KOPT-K1 (cell line): ENCODE results near the gene DCBLD2.
"Not testable (repeated sequence)": the region's sequence is repeated elsewhere in the genome, so short reads cannot be mapped to it uniquely, and the experiment has no call there.

Experiments used
- H3K27ac ChIP-seq: fragments of 200-600 bp; sonication (generic); 2 replicates; pipeline ENCODE4 v1.5.1; 2016; ENCODE audit warnings: antibody characterized with exemption, mild to moderate bottlenecking, low read depth, low read length; ENCODE audit not compliant: poor library complexity, severe bottlenecking
- H3K36me3 ChIP-seq: fragments of 200-600 bp; sonication (generic); 2 replicates; pipeline ENCODE4 v1.5.1; 2017; ENCODE audit warnings: antibody characterized with exemption, mild to moderate bottlenecking, low read length, moderate library complexity; ENCODE audit not compliant: insufficient read depth
- H3K9me3 ChIP-seq: fragments of 200-600 bp; sonication (generic); 2 replicates; pipeline ENCODE4 v1.5.1; 2017; ENCODE audit warnings: antibody characterized with exemption, low read length, mild to moderate bottlenecking; ENCODE audit not compliant: insufficient read depth, poor library complexity, severe bottlenecking

DCBLD2 gene

DNA sequence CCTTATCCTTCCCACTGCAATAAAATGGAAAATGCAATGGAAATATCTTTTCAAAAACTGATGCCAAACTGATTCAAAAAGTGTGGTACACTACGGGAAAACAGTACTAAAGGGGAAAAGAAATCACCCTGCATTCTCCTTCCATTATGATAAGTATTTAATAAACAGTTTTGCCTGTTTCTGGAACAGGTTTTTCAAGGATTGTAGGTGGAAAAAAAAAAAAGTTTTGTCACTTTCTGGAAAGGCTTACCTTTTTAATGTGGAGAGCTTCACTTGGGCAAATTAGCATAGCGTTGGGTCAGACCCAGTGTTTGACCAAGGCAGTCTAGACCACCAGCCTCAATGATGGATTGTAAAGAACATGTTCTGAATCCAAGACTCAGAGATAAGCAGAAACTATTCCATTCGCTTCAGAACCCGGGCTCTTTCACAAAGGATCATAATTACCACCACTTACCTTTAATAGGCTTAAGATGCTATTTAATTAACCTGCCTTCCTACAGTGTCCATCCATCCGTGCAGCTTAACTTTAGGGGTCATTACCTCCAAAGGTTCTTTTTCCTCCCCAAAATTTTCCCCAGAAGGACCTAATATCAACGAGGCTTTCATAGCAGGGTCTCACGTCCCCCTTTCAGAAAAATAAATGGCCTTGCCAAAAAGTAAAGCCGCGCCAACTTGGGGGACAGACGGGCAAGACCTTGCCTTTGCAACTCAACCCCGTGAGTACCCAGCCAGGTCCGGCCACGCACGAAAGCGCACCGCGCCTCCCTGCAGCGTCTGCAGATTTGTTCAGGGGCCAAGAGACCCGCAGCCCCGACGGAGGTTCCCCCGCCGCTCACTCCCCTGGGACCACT, 1.0 kb downstream of the DCBLD2 start:
- Histone ChIP-seq H3K9me3 (no peaks in the 10 kb centered on the region), H3K36me3 (no peaks in the 10 kb centered on the region), H3K27ac (peak overlapping the region; percentile 59)

DNA sequence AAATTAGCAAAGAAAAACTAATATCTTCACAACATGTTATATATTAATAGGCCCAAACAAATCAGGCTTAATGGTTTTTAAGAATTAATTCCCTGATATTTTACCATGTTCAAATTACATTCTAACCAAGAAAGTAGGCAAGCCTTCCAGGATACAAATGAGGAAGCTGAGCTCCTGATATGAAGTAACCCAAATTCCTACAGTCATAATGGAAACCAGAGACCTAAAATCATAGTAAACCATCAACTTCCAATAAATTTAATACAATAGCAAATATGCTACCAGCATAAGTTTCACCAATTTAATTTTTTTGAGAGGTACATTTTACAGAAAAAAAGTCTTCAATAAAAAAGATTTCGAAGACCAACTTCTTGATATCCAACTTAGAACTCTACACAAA, 3.8 kb downstream of the DCBLD2 start:
- no peaks in the 10 kb centered on the region for H3K36me3 ChIP-seq
- no peaks in the 10 kb centered on the region for H3K9me3 ChIP-seq
- no peak overlapping the region for H3K27ac ChIP-seq

DNA sequence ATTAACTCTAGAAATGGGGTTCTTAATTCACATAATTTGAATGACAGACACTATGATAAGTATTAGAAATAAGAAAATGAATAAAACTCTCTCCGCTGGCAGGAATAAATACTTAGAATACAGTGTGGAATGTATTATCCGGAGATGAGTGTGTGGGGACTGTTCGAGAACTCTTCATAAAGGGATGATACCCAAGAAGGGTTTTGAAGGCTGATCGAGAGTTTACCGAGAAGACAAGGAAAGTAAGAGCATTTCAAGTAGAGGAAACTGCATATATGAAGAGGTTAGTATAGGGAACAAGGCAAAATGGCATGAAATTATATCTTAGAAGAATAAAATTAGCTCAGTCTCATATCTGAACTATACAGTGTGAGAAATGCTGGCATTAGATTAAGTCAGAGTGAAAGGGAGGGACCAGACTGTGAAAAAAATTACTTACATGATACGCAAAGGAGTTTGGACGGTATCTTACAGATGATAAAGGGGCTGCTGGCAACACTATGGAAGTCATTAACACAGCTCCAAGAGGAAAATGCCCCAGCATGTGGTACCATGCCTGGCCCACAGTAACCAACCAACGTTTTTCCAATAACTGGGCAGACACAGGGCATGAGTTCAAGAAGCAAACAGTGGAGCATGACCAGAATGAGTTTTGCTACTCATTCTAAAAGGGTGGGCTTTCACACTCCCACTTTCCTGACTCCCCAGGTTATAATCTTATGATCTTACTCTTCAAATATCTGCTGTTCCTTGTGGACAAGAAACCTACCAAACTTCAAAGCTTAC, 6.5 kb downstream of the DCBLD2 start:
- Histone ChIP-seq H3K9me3 (no peaks in the 10 kb centered on the region), H3K36me3 (no peaks in the 10 kb centered on the region), H3K27ac (no peak overlapping the region)

DNA sequence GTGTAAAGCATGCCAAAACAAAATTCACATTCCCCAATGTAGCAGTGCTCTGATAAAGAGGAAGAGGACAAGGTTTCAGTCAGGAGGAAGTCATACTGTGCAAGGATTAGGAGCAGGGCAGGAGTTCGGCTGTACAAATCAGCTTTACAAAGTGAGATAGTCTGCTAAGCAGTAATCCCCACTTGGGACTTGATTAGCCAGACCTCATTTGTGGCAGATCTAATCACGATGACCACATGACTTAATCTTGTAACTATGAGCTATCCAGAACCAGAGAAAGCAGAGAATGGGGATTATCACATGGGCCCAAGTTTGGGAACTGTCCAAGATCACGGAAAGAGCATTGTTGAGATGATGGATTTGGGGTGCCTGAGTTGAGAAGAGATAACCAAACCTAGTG, 7.8 kb downstream of the DCBLD2 start:
- no peaks in the 10 kb centered on the region for H3K36me3 ChIP-seq
- H3K9me3 ChIP-seq: no peaks in the 10 kb centered on the region
- no peak overlapping the region for H3K27ac ChIP-seq

DNA sequence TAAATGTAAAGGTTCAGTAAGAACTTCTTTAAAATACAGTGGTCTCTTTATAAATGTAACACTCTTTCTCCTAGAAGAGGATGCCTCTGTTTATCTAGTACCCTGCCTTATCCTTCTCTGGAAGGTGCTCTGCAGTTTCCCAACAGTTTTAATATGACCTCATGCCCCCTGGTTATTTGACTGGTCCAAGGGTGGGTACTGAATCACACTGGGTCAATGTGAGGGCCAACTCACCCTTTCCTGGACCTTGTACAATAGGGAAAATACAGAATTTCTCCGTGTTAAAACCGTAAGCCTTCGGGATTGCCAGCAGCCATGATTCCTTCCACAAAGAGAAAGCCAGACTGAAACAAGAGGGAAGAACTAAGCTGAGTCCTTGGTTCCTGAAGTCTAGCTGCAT, 9.2 kb downstream of the DCBLD2 start:
- H3K36me3 ChIP-seq: no peaks in the 10 kb centered on the region
- H3K27ac ChIP-seq: no peak overlapping the region
- H3K9me3 ChIP-seq: no peaks in the 10 kb centered on the region

DNA sequence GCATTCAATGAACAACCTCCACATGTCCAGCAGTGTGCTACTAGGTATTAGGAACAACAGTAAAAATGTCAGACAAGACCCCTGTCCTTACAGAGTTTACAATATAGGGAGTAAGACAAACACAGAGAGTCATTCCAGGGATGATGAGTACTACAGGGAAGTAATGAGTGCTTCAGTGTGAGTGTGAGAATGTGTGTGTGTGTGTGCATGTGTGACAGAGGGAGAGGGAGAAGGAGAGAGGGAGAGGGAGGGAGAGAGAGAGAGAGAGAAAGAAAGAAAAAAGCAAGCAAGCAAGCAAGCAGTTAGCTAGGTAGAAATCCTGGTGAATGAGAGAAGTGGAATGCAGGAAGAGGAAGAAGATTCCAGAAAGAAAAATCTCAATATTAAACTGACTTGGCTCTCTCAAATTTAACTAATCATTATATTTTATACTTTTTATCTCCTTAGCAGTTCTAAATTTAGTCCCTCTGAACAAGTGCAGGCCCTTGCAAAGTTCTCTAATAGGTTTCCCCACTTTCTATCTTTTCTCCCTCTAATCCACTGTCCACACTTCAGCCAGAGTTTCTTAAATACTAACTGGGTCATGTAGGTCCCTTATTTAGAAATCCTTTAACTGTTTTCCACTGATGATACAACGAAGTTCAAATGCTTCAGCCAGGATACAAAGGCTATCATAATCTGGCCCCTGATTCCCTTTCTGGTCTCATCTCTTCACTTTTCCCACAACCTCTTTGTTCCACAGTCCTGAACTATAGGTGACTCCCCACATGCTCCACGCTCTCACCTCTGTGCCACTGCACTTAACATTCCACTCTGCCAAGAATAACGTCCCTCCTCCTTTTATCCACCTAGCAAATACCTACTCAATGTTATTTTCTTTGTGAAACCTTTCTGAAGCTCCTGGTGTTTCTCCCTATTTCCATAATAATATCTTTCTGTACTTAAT, 10.3 kb downstream of the DCBLD2 start:
- Histone ChIP-seq H3K36me3 (no peaks in the 10 kb centered on the region), H3K27ac (no peak overlapping the region), H3K9me3 (no peaks in the 10 kb centered on the region)

DNA sequence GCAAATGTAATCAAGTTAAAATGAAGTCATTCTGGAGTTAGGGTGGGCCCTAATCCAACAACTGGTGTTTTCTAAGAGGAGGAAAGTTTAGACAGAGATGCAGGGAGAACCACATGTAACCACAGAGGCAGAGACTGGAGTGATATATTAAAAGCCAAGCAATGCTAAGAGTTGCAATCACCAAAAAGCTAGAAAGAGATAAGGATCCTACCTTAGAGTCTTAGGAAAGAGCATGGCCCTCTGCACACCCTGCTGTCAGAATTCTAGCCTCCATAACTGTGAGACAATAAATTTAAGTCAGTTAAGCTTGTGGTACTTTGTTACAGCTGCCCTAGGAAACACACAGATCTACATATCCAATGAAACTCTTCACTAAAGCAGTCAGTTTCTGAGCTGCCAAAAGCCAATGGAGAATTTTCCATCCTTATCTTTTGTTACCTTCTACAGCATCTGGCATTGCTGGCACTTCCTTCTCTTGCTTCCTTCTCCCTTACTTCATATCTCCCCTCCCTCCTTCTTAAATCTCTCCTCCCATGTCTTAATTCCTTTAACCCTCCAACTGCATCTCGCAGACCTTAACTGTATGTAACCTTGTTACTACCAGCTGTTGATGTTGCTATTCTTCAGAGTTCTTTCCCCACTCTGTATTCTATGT, 11.2 kb downstream of the DCBLD2 start:
- Histone ChIP-seq H3K36me3 (no peaks in the 10 kb centered on the region), H3K27ac (no peak overlapping the region), H3K9me3 (no peaks in the 10 kb centered on the region)

DNA sequence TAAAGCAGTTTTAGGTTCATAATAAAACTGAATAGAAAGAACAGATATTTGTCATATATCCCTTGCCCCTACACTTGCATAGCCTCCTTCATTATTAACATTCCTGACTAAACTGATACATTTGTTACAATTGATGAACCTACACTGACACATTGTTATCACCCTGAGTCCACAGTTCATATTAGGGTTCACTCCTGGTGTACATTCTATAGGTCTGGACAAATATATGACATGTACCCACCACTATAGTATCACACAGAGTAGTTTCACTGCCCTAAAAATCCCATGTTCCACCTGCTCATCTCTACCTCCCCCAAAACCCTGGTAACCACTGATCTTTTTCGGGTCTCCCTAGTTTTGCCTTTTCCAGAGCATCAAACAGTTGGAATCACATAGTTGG, 13.8 kb downstream of the DCBLD2 start:
- no peak overlapping the region for H3K27ac ChIP-seq
- H3K9me3 ChIP-seq: no peaks in the 10 kb centered on the region
- no peaks in the 10 kb centered on the region for H3K36me3 ChIP-seq

DNA sequence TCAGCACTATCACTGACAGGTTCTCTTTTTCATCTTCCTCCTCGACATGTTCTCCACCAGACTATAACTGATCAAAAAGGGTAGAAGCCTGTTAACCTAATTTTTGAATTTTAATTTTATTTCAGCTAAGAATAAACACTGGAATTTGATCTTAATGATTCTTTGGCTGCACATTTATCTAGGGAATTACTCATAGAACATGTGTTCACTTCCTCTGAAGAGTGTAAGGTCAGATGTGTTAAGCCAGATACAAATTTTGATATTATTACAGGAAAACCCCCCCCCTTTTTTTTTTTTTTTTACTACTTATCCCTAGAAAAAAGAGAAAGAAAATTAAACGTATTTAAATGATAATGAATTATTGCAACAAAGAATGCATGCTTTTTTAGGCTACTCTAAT, 15.0 kb downstream of the DCBLD2 start:
- no peaks in the 10 kb centered on the region for H3K36me3 ChIP-seq
- no peak overlapping the region for H3K27ac ChIP-seq
- H3K9me3 ChIP-seq: no peaks in the 10 kb centered on the region

DNA sequence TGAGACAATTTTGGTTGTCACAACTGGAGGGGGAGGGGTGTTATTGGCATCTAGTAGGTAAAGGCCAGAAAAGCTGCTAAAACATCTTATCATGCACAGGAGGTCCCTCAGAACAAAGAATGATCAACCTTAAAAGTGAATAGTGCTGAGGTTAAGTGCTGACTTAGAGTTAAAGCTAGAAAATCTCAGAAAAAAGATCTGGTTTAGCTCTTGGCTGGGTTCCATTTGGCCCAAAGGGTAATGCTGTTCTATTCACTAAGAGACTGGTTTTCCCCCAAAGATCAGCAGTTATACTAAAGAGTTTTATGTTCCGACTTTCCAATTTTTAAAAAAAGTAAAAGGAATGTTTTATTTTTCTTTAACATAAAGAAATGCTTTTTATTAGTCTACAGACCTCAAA, 15.6 kb downstream of the DCBLD2 start:
- H3K27ac ChIP-seq: no peak overlapping the region
- H3K36me3 ChIP-seq: no peaks in the 10 kb centered on the region
- H3K9me3 ChIP-seq: no peaks in the 10 kb centered on the region

DNA sequence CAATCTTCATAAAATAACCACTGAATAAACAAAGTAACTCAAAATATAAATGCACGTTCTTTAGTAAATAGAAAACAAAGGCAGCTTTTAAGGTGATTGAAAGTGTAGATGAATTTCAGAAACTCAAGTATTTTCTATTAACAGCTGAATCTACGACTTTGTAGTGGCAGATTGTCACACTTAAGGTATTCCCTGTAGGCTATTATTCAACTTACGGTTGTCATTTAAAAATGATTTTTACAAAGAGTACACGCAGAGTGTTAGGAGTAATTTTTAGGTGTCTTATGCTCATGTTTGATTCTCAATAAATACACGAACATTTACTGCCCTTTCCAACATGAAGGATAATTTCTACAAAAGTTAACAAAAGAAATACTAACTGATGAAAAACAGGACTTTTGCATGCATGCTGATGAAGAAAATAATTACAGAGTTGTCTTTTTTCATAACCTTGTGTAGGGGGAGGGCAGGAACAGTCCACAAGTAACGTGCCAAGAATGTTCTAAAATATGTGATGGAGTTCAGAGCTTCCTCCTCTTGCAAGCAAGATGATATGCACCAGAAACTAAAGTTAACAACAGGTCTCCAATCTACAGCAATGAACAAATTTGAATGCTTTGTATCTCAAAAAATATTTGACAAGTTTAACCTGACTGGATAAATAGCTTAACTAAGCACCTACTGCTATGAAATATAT, 16.7 kb downstream of the DCBLD2 start:
- Histone ChIP-seq H3K27ac (no peak overlapping the region), H3K9me3 (no peaks in the 10 kb centered on the region), H3K36me3 (no peaks in the 10 kb centered on the region)

DNA sequence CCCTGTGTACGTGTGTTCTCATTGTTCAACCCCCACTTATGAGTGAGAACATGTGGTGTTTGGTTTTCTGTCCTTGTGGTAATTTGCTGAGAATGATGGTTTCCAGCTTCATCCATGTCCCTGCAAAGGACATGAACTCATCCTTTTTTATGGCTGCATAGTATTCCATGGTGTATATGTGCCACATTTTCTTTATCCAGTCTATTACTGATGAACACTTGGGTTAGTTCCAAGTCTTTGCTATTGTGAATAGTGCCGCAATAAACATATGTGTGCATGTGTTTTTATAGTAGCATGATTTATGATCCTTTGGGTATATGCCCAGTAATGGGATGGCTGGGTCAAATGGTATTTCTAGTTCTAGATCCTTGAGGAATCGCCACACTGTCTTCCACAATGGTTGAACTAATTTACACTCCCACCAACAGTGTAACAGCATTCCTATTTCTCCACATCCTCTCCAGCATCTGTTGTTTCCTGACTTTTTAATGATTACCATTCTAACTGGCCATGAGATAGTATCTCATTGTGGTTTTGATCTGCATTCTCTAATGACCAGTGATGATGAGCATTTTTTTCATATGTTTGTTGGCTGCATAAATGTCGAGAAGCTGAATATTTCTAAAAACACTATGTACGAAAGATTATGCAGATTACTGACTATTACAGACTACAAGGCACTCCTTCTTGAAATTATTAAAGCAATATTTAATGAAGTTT, 18.7 kb downstream of the DCBLD2 start:
- H3K9me3 ChIP-seq, H3K27ac ChIP-seq, H3K36me3 ChIP-seq: not testable (repeated sequence)

DNA sequence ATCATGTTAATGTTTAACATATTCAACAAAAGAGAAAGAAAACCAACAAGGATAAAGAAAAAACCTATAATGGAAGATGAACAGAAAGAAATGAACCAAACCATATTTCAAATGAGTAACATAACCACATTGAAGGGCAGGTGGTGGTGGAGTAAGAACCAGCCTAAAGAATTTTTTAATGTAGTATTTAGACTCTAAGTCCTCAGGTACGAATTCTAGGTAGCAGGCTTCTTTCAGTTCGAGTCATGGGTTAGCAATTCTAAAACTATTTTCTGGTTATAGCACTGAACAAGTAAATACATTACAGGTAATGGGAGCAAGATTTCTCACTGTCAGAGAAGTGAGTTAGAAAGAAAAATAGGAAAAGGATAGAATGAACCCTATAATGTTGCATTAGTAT, 24.4 kb downstream of the DCBLD2 start:
- H3K9me3 ChIP-seq: peaks cover 4% of the 10 kb centered on the region
- H3K36me3 ChIP-seq: peaks cover 3% of the 10 kb centered on the region; the same call in 1 of the 2 replicates
- H3K27ac ChIP-seq: no peak overlapping the region
